Cardiac fibroblast (primary cell): ENCODE measurements around the gene SASS6.

Source experiments
- DNase-seq, 2 donors: peaks; one replicate each; pipeline versions ENCODE4 v3.0.0 to v3.0.0-alpha.2; 2010; ENCODE audit warnings: low read depth in 2 of 2
- H3K4me3 ChIP-seq, 2 donors: replicated peaks in 1 of 2; 1 replicate in 1 of 2; 2 replicates in 1 of 2; pipeline ENCODE4 v1.5.1; 2011; ENCODE audit warnings: low read depth in 2 of 2, low read length in 2 of 2, mild to moderate bottlenecking in 2 of 2, moderate library complexity in 1 of 2
- TF ChIP-seq, protein P1 (sequence below): IDR thresholded peaks from one replicate; pipeline ENCODE4 v1.5.1; 2011; ENCODE audit warnings: low read depth, mild to moderate bottlenecking, low read length, inconsistent platforms

Gene SASS6

GRCh38 chr1:100162881-100163280, 30.2 kb upstream of the SASS6 start:
- no peak for DNase-seq
- H3K4me3 ChIP-seq, result no peak overlapping the region
- TF ChIP-seq, protein P1, sequence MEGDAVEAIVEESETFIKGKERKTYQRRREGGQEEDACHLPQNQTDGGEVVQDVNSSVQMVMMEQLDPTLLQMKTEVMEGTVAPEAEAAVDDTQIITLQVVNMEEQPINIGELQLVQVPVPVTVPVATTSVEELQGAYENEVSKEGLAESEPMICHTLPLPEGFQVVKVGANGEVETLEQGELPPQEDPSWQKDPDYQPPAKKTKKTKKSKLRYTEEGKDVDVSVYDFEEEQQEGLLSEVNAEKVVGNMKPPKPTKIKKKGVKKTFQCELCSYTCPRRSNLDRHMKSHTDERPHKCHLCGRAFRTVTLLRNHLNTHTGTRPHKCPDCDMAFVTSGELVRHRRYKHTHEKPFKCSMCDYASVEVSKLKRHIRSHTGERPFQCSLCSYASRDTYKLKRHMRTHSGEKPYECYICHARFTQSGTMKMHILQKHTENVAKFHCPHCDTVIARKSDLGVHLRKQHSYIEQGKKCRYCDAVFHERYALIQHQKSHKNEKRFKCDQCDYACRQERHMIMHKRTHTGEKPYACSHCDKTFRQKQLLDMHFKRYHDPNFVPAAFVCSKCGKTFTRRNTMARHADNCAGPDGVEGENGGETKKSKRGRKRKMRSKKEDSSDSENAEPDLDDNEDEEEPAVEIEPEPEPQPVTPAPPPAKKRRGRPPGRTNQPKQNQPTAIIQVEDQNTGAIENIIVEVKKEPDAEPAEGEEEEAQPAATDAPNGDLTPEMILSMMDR, result no peak

DNA sequence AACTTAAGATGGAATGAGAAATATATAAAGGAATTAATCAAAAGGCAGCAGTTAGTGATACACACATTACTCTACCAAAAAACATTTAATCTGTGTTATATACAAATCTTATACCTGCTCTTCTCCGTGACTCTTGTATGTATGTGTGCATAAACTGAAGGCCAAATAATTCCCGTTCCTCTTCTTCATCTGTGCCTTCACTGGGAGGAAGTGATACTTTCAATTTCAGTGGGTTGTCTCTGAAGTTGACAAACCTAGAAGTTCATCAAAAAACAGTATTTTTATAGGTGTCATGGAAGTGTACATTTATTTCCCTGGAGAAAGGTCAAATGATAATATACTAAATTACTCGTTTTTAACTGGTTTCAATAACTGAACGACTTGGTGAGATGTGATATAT, 19.5 kb upstream of the SASS6 start:
- TF ChIP-seq, protein P1, result no peak
- DNase-seq, result no peak
- H3K4me3 ChIP-seq, result no peak overlapping the region

GRCh38 chr1:100151679-100152078, 18.9 kb upstream of the SASS6 start:
- no peak overlapping the region for H3K4me3 ChIP-seq
- no peak for DNase-seq
- TF ChIP-seq, protein P1, result no peak

- DNase-seq, result no peak
- TF ChIP-seq, protein P1, result no peak
- no peak overlapping the region for H3K4me3 ChIP-seq
Observed at GRCh38 chr1:100147875-100148274, 15.1 kb upstream of the SASS6 start.

- no peak overlapping the region for H3K4me3 ChIP-seq
- no peak for DNase-seq
- TF ChIP-seq, protein P1, result no peak
Observed at GRCh38 chr1:100146958-100147357, 14.2 kb upstream of the SASS6 start.

DNA sequence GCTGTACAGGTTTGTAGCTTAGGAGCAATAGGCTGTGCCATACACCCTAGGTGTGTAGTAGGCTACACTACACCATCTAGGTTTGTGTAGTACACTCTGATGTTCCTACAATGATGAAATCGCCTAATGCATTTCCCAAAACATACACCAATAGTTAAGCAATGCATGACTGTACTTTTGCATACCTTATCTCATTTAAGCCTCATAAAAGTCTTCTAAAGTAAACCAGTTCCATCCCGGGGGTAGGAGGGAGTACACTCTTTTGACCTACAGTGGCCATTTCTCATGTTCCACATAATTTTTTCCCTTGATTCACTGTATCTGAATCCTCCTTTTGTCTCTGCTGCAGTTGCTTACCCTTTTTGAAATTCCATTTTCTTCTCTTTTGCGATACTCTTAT, 12.4 kb upstream of the SASS6 start:
- H3K4me3 ChIP-seq, result no peak overlapping the region
- TF ChIP-seq, protein P1, result no peak
- no peak for DNase-seq

DNA sequence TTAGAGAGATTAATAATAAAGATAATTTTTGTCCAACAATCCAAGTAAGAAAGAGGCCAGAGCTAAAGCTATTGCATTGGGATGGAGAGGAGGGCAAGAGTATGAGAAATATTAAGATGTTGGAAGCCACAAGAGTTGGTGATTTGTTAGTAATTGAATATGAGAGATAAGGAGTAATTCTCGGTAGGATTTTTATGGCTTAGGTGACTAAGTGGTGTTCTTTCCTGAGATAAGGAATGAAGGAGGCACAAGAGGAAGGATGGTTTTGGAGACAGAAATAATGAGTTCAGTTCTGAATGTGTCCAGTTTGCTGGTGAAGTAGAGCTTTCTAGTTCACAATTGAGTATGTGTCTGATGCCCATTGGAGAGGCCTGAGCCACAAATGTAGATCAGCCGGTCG, 9.6 kb upstream of the SASS6 start:
- DNase-seq, result no peak
- H3K4me3 ChIP-seq, result no peak overlapping the region
- TF ChIP-seq, protein P1, result no peak
